AG09309 (cell line): ENCODE measurements around the gene PCBP3.

Experiments
- DNase-seq: peaks from one replicate; pipeline ENCODE4 v3.0.0-alpha.2; 2010; ENCODE audit warnings: low read depth
- H3K4me3 ChIP-seq: 2 replicates; pipeline ENCODE4 v1.5.1; 2011; ENCODE audit warnings: mild to moderate bottlenecking, low read depth, low read length, moderate library complexity; ENCODE audit not compliant: control insufficient read depth
- CTCF ChIP-seq: IDR thresholded peaks from 2 replicates; pipeline ENCODE4 v1.5.1; 2011; ENCODE audit warnings: mild to moderate bottlenecking, low read depth, low read length, inconsistent platforms; ENCODE audit not compliant: insufficient read depth, control insufficient read depth; ENCODE audit errors: missing control alignments

The PCBP3 gene

GRCh38 chr21:45941338-45941710 lies 297.8 kb downstream of the PCBP3 start:
- no peak overlapping the region for H3K4me3 ChIP-seq
- no peak for DNase-seq
- TF ChIP-seq CTCF, result no peak

- DNase-seq, result no peak
- no peak for TF ChIP-seq CTCF
- H3K4me3 ChIP-seq, result no peak overlapping the region
Observed at GRCh38 chr21:45941717-45942546, 298.4 kb downstream of the PCBP3 start.

GRCh38 chr21:45942755-45943629 lies 299.5 kb downstream of the PCBP3 start:
- H3K4me3 ChIP-seq, result no peak overlapping the region
- DNase-seq, result no peak
- TF ChIP-seq CTCF, result no peak

GRCh38 chr21:45943630-45944540 lies 300.4 kb downstream of the PCBP3 start:
- DNase-seq, result no peak
- TF ChIP-seq CTCF, result no peak
- H3K4me3 ChIP-seq, result no peak overlapping the region

GRCh38 chr21:45944601-45945000 lies 301.1 kb downstream of the PCBP3 start:
- no peak for DNase-seq
- no peak overlapping the region for H3K4me3 ChIP-seq
- TF ChIP-seq CTCF, result no peak
